GM21515 (cell line): Measurements from ENCODE around the gene CLSTN2.

Experiments used
- ATAC-seq: cut with Tn5 transposase; IDR thresholded peaks from one replicate; pipeline ENCODE4 v1.9.1; 2021; ENCODE audit not compliant: unreplicated experiment

Gene CLSTN2

GRCh38 chr3:140004271-140004670 lies 69.3 kb downstream of the CLSTN2 start:
- ATAC-seq, result no peak

GRCh38 chr3:140006331-140006730 lies 71.3 kb downstream of the CLSTN2 start:
- no peak for ATAC-seq

- no peak for ATAC-seq
These were observed 72.1 kb downstream of the CLSTN2 start for GRCh38 chr3:140007081-140007480.

GRCh38 chr3:140007911-140008869 lies 73.2 kb downstream of the CLSTN2 start:
- no peak for ATAC-seq

- ATAC-seq, result no peak
These were observed 75.4 kb downstream of the CLSTN2 start for GRCh38 chr3:140010391-140010790.

- no peak for ATAC-seq
These were observed 76.1 kb downstream of the CLSTN2 start for GRCh38 chr3:140011086-140011485.

- no peak for ATAC-seq
These were observed 76.8 kb downstream of the CLSTN2 start for GRCh38 chr3:140011611-140012277.

- ATAC-seq, result no peak
These were observed 78.2 kb downstream of the CLSTN2 start for GRCh38 chr3:140013220-140013619.

- ATAC-seq, result no peak
These were observed 80.0 kb downstream of the CLSTN2 start for GRCh38 chr3:140014831-140015495.

GRCh38 chr3:140015741-140016140 lies 80.8 kb downstream of the CLSTN2 start:
- ATAC-seq, result no peak

GRCh38 chr3:140018556-140018955 lies 83.6 kb downstream of the CLSTN2 start:
- ATAC-seq, result no peak

GRCh38 chr3:140019946-140020345 lies 85.0 kb downstream of the CLSTN2 start:
- no peak for ATAC-seq

GRCh38 chr3:140020541-140020940 lies 85.6 kb downstream of the CLSTN2 start:
- no peak for ATAC-seq

GRCh38 chr3:140021269-140021668 lies 86.3 kb downstream of the CLSTN2 start:
- ATAC-seq, result no peak

GRCh38 chr3:140022066-140022770 lies 87.2 kb downstream of the CLSTN2 start:
- ATAC-seq, result no peak

GRCh38 chr3:140023616-140024530 lies 88.9 kb downstream of the CLSTN2 start:
- ATAC-seq, result no peak

GRCh38 chr3:140031170-140031569 lies 96.2 kb downstream of the CLSTN2 start:
- no peak for ATAC-seq

- ATAC-seq, result no peak
These were observed 99.1 kb downstream of the CLSTN2 start for GRCh38 chr3:140034058-140034457.

- no peak for ATAC-seq
These were observed 100.9 kb downstream of the CLSTN2 start for GRCh38 chr3:140035871-140036270.

GRCh38 chr3:140050396-140050795 lies 115.4 kb downstream of the CLSTN2 start:
- no peak for ATAC-seq
